Midbrain (tissue), 1 donor: ENCODE results near the gene ANKRD2.
"Not testable (repeated sequence)": the region's sequence is repeated elsewhere in the genome, so short reads cannot be mapped to it uniquely, and the experiment has no call there.

ENCODE experiments used
- DNase-seq: peaks from one replicate; lab custom pipeline; 2025; lab: John Stamatoyannopoulos, UW

ANKRD2 gene

GRCh38 chr10:97571622-97572021 lies 957 bp upstream of the ANKRD2 start:
- no peak for DNase-seq

GRCh38 chr10:97573021-97573420 lies 442 bp downstream of the ANKRD2 start:
- DNase-seq = no peak

GRCh38 chr10:97573672-97574071 lies 1.1 kb downstream of the ANKRD2 start:
- no peak for DNase-seq

DNA sequence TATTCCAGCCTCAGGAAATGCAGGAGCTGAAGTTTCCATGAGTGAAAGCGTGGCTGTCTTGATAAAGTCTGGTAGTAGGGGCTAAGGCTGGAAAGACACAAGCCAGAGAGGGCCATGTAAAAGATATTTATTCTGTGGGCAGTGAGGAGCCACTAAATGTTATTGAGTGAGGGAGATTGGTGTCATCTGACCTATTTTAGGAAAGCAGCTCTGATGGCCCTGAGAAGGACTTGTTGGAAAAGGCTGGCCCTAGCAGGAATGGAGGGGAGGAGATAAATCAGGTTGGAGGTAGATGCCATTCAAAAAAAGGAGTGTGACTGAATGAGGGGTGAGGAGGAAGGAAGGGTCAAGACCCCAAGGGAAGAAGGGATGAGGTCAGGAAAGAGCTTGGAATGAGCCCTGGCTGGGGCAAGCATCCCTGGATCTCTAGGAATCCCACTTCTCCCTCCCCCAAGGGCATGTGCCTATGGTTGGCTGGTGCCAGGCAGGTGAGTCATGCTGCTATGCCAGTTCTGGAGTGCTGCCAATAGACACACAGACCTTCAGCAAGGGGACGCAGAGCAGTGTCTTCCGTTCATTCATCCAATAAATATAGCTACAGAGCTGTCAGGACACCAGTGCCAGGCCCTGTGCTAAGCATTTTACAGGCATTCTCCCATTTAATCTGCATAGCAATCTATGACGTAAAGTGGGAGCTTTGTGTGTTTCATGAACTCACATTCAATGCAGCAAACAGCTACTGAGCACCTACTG lies 2.0 kb downstream of the ANKRD2 start:
- no peak for DNase-seq

- no peak for DNase-seq
Observed at GRCh38 chr10:97575127-97575668, 2.6 kb downstream of the ANKRD2 start.

GRCh38 chr10:97576487-97576886 lies 3.9 kb downstream of the ANKRD2 start:
- not testable (repeated sequence) for DNase-seq

DNA sequence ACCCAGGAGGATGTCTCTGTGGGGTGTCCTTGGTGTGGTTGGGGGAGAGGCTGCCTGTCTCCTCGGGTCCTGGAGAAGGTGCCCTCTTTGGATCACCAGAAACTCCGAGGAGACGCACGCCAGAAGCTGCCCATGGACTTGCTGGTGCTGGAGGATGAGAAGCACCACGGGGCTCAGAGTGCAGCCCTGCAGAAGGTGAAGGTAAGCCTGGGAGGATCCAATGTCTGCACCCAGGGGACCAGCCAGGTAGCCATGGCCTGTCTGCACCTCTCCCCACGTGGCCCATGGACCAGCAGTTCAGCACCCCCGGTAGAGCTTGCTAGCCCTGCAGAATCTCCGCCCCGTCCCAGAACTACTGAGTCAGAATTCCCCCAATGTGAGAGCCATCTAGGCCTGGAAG lies 5.1 kb downstream of the ANKRD2 start:
- no peak for DNase-seq

DNA sequence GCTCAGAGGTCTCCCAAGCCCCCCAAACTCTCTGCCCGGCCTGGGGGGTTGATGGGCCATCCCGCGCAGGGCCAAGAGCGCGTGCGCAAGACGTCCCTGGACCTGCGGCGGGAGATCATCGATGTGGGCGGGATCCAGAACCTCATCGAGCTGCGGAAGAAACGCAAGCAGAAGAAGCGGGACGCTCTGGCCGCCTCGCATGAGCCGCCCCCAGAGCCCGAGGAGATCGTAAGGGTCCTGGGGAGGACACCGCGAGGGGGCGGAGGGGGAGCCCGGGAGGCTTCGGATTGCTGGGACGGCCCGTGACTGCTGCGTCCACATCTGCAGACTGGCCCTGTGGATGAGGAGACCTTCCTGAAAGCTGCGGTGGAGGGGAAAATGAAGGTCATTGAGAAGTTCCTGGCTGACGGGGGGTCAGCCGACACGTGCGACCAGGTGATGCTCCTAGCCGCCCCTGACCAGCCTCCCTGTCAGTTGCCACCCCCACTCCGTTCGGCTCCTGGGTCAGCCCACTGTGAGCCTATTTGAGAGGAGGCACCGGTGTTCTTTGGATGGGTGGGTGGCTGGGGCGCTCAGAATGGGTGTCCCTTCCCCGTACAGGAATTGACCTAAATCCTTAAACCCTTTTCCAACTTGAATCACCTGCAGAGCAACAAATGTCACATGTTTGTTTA lies 5.7 kb downstream of the ANKRD2 start:
- DNase-seq = no peak

DNA sequence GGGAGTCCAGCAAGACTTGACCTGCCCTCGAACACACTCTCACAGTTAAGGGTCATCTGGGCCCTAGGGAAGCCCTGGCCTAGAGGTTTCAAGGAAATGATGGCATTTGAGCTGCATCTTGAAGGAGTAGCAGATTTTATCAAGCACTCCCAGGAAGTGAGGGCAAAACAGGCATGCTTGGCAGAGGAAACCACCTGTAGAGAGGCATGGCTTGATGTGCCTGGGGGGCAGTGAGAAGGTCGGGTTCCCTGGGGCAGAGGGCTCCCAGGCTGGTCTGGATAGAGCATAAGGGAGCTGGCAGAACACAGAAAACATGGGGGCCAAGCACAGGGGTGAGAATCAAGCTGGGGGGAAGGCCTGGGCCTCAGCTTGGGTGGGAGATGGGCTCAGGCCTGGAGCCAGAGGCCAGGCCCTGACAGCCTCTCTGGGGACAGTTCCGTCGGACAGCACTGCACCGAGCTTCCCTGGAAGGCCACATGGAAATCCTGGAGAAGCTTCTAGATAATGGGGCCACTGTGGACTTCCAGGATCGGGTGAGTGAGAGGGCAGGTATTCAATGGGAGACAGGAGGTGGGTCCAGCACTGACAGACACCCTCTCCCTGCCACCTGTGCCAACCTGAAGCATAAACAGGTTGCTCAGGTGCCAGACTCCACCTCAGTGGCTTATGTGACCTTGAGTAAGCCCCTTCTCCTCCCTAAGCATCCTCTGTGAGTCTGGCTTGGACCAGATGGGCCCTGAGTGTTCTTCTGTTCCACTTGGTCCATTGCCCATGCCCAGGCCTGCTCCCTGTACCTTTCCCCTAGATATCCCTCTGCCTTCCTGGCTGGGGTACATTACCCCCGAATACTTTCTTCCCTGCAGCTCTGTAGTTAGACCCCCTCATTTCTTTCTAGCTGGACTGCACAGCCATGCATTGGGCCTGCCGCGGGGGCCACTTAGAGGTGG lies 8.1 kb downstream of the ANKRD2 start:
- no peak for DNase-seq

DNA sequence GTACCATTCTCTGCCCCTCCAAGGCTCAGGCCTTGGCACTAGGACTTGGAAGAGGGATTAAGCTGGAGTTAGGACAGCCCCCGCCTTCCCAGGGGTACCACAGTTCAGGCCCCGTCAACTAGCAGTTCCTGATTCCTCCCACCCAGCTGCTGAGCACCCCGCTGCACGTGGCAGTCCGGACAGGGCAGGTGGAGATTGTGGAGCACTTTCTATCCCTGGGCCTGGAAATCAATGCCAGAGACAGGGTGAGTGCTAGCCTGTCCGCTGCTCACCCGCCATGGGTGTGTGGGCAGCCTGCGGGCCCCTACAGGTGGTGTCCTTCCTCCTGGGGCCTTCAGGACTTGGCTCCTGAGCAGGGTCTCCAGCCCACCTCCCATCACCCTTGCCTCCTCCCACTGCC lies 9.6 kb downstream of the ANKRD2 start:
- DNase-seq = no peak

DNA sequence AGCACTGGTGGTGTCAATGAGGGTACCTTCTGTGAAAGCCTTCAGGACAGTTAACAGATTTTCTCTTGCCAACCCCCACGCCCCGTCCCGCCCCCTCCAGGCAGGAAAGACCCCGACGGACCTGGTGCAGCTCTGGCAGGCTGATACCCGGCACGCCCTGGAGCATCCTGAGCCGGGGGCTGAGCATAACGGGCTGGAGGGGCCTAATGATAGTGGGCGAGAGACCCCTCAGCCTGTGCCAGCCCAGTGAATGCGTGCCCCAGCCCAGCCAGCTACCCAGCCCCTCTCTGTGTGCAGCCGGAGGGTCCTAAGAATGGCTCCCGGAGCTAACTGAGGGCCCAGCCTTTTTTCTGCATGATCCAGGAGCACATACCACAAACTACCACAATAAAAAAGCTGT lies 10.9 kb downstream of the ANKRD2 start:
- DNase-seq = no peak

- DNase-seq = peak; percentile 90
Observed at GRCh38 chr10:97584060-97584797, 11.7 kb downstream of the ANKRD2 start, which contains the start of gene HOGA1. Gene HOGA1 (plus strand): TSS chr10:97584389. CDS start chr10:97584704, 315 bp downstream.

- no peak for DNase-seq
Observed at GRCh38 chr10:97584798-97585438, 12.3 kb downstream of the ANKRD2 start.

- no peak for DNase-seq
Observed at GRCh38 chr10:97585439-97585811, 12.8 kb downstream of the ANKRD2 start.

GRCh38 chr10:97587183-97587582 lies 14.6 kb downstream of the ANKRD2 start:
- DNase-seq = no peak

- DNase-seq = no peak
Observed at GRCh38 chr10:97589479-97589878, 16.9 kb downstream of the ANKRD2 start, which contains the start of gene C10orf62. Gene C10orf62 (plus strand): TSS chr10:97589721. CDS start chr10:97589898, 177 bp downstream.

- DNase-seq = no peak
Observed at GRCh38 chr10:97590082-97590747, 17.6 kb downstream of the ANKRD2 start.

- DNase-seq = no peak
Observed at GRCh38 chr10:97590748-97591495, 18.3 kb downstream of the ANKRD2 start.

- DNase-seq = no peak
Observed at GRCh38 chr10:97593421-97593820, 20.8 kb downstream of the ANKRD2 start.
